DND-41 (cell line): ENCODE data around the gene RNFT2.

ENCODE experiments used
- CTCF ChIP-seq: IDR thresholded peaks from 2 replicates; pipeline ENCODE4 v1.5.1; 2012; ENCODE audit warnings: borderline replicate concordance, low read length, moderate library complexity, mild to moderate bottlenecking; ENCODE audit not compliant: poor library complexity, severe bottlenecking; ENCODE audit errors: extremely low read depth
- EZH2 ChIP-seq: IDR thresholded peaks from 3 replicates; pipeline ENCODE4 v1.6.1; 2012; ENCODE audit warnings: borderline replicate concordance, low read depth, mild to moderate bottlenecking, moderate library complexity, low read length, inconsistent platforms; ENCODE audit not compliant: severe bottlenecking

DNA sequence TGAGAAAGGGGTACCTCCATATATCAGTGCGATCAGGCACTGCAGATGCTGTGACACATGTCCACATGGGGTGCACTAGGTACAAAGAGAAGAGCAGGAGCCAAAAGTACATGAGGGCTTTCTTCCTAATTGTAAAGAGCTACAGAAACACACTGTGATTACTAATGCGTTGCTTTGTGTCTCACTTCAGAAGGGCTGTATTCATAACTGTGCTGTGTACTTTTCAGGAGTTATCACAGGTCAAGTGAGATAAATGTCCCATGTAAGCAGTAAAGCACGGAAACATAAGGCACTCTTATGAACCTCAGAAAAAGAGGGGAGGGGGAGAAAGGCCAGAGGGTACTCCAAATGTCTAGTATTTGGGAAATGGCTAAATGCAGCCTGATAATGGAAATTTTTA lies 10.9 kb upstream of the RNFT2 start:
- TF ChIP-seq EZH2, result no peak
- TF ChIP-seq CTCF, result no peak
